ENCODE measurements around the gene ZBTB42. TPM values are rescaled to one million over a fixed set of nuclear protein-coding genes. Genes with fewer than 3 reads are reported as not detected.
A peak's percentile ranks its signal among the peaks of the same experiment; 100 is the strongest.

ZBTB42 gene
- total and polyA plus RNA-seq, 2 of the 13 experiments (the other 11 are each of a cell fraction or from before 2014, with no cell fraction given) = 2.8 to 4.2 TPM

- TF ChIP-seq RERE (CRISPR knock-in tag; IDR thresholded peaks at IDR 0.05; ENCODE audit: low read depth) (no peak), ZKSCAN5 (CRISPR knock-in tag; IDR thresholded peaks at IDR 0.05) (no peak), SCMH1 (CRISPR knock-in tag; IDR thresholded peaks at IDR 0.05; ENCODE audit: borderline replicate concordance) (no peak), CCDC6 (CRISPR knock-in tag; IDR thresholded peaks at IDR 0.05) (no peak), WIZ (CRISPR knock-in tag; IDR thresholded peaks at IDR 0.05) (no peak), ZSCAN25 (CRISPR knock-in tag; IDR thresholded peaks at IDR 0.05) (no peak), ONECUT2 (CRISPR knock-in tag; IDR thresholded peaks at IDR 0.05) (no peak), BRF2 (CRISPR knock-in tag; IDR thresholded peaks at IDR 0.05) (no peak), HDAC1 (CRISPR knock-in tag; IDR thresholded peaks at IDR 0.05) (no peak), UBTF (CRISPR knock-in tag; IDR thresholded peaks at IDR 0.05) (0 out of 2 replicates have a peak, but pooled peaks have one; percentile 11), FOXK1 (CRISPR knock-in tag; IDR thresholded peaks at IDR 0.05; ENCODE audit: borderline replicate concordance, low read depth) (peak; percentile 20; the same call in 1 of the 2 replicates), HMG20A (CRISPR knock-in tag; IDR thresholded peaks at IDR 0.05; ENCODE audit: borderline replicate concordance) (no peak), MTERF4 (CRISPR knock-in tag; IDR thresholded peaks at IDR 0.05) (no peak), DRAP1 (CRISPR knock-in tag; IDR thresholded peaks at IDR 0.05) (peak; percentile 98), AHR (CRISPR knock-in tag; IDR thresholded peaks at IDR 0.05) (no peak), ERF (CRISPR knock-in tag; IDR thresholded peaks at IDR 0.05) (peak; percentile 46; the same call in 1 of the 2 replicates), ZNF570 (CRISPR knock-in tag; IDR thresholded peaks at IDR 0.05; ENCODE audit: borderline replicate concordance) (no peak), ZNF282 (IDR thresholded peaks at IDR 0.05; ENCODE audit: partially characterized antibody) (no peak), SRY (CRISPR knock-in tag; IDR thresholded peaks at IDR 0.05) (no peak), NBN (conservative IDR thresholded peaks at IDR 0.05) (no peak)
These were observed 33.9 kb upstream of the ZBTB42 start (continued) for GRCh38 chr14:104766863-104767633.

Data from HepG2 (cell line).